Smooth muscle cell (in vitro differentiated cells): ENCODE measurements around the gene CARD10. TPM values are rescaled to one million over a fixed set of nuclear protein-coding genes. Genes with fewer than 3 reads are reported as not detected.

ENCODE experiments used
- DNase-seq: peaks from one replicate; lab custom pipeline; 2025; ENCODE audit not compliant: unreplicated experiment; lab: John Stamatoyannopoulos, UW
- H2AFZ ChIP-seq: fragments of 200-600 bp; sonication (generic); 2 replicates; pipeline ENCODE4 v1.6.0; 2016; ENCODE audit warnings: antibody characterized with exemption, low read depth, mild to moderate bottlenecking
- H3F3A ChIP-seq: fragments of 200-600 bp; sonication (generic); 2 replicates; pipeline ENCODE4 v1.6.0; 2017; ENCODE audit warnings: antibody characterized with exemption, low read depth
- H3K27ac ChIP-seq: fragments of 200-600 bp; sonication (generic); 2 replicates; pipeline ENCODE4 v1.5.1; 2016; ENCODE audit warnings: low read depth, mild to moderate bottlenecking
- H3K27me3 ChIP-seq: fragments of 200-600 bp; sonication (generic); 2 replicates; pipeline ENCODE4 v1.6.1; 2016; ENCODE audit warnings: low read depth, mild to moderate bottlenecking
- H3K36me3 ChIP-seq: fragments of 200-600 bp; sonication (generic); 2 replicates; pipeline ENCODE4 v1.5.1; 2016; ENCODE audit warnings: low read depth
- H3K4me1 ChIP-seq: fragments of 200-600 bp; sonication (generic); 2 replicates; pipeline ENCODE4 v1.5.1; 2016; ENCODE audit warnings: low read depth
- H3K4me2 ChIP-seq: fragments of 200-600 bp; sonication (generic); 2 replicates; pipeline ENCODE4 v1.6.0; 2016; ENCODE audit warnings: mild to moderate bottlenecking
- H3K4me3 ChIP-seq: fragments of 200-600 bp; sonication (generic); 2 replicates; pipeline ENCODE4 v1.5.1; 2016; ENCODE audit warnings: mild to moderate bottlenecking
- H3K79me2 ChIP-seq: fragments of 200-600 bp; sonication (generic); 2 replicates; pipeline ENCODE4 v1.6.0; 2016; ENCODE audit warnings: low read depth, mild to moderate bottlenecking
- H3K9ac ChIP-seq: fragments of 200-600 bp; sonication (generic); 2 replicates; pipeline ENCODE4 v1.6.0; 2016; ENCODE audit warnings: low read depth
- H3K9me3 ChIP-seq: fragments of 200-600 bp; sonication (generic); replicated peaks from 2 replicates; pipeline ENCODE4 v1.5.1; 2016; ENCODE audit warnings: low read depth
- H4K20me1 ChIP-seq: fragments of 200-600 bp; sonication (generic); 2 replicates; pipeline ENCODE4 v1.6.0; 2016; ENCODE audit warnings: low read depth
- WGBS: methylation state at CpG from one replicate; pipeline ENCODE4 v1.1.7; 2016; ENCODE audit warnings: low lambda C conversion rate; 5-methylcytosine and 5-hydroxymethylcytosine counted together
- polyA plus RNA-seq: library from polyadenylated mRNA; unstranded; fragments of >200 nt; fragmentation: Nextera tagmentation; extraction: Ambion mirVana; gene quantifications from 2 replicates; pipeline ENCODE4 v1.2.1, GENCODE V29; 2016
- total RNA-seq: library from RNA; depleted of rRNA; stranded (reverse); fragments of >200 nt; gene quantifications from 2 replicates; pipeline ENCODE4 v1.2.3, GENCODE V29; 2014
- TF ChIP-seq, protein P1 (sequence below): fragments of 200-600 bp; sonication (generic); IDR thresholded peaks from 2 replicates; pipeline ENCODE4 v1.5.1; 2017; ENCODE audit warnings: borderline replicate concordance, mild to moderate bottlenecking, antibody characterized with exemption; ENCODE audit not compliant: insufficient read depth, poor library complexity, severe bottlenecking

Gene CARD10, protein sequence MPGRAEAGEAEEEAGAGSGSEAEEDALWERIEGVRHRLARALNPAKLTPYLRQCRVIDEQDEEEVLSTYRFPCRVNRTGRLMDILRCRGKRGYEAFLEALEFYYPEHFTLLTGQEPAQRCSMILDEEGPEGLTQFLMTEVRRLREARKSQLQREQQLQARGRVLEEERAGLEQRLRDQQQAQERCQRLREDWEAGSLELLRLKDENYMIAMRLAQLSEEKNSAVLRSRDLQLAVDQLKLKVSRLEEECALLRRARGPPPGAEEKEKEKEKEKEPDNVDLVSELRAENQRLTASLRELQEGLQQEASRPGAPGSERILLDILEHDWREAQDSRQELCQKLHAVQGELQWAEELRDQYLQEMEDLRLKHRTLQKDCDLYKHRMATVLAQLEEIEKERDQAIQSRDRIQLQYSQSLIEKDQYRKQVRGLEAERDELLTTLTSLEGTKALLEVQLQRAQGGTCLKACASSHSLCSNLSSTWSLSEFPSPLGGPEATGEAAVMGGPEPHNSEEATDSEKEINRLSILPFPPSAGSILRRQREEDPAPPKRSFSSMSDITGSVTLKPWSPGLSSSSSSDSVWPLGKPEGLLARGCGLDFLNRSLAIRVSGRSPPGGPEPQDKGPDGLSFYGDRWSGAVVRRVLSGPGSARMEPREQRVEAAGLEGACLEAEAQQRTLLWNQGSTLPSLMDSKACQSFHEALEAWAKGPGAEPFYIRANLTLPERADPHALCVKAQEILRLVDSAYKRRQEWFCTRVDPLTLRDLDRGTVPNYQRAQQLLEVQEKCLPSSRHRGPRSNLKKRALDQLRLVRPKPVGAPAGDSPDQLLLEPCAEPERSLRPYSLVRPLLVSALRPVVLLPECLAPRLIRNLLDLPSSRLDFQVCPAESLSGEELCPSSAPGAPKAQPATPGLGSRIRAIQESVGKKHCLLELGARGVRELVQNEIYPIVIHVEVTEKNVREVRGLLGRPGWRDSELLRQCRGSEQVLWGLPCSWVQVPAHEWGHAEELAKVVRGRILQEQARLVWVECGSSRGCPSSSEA
- total RNA-seq (3.7 and 6.0 TPM in 2 replicates), polyA plus RNA-seq (2.3 and 5.4 TPM in 2 replicates)

- Histone ChIP-seq H3K9ac (peak within 1 kb of the TSS; percentile 57), H3K4me2 (peak within 1 kb of the TSS; percentile 98), H3K79me2 (no peaks in the 10 kb centered on the region), H3K9me3 (no peaks in the 10 kb centered on the region), H4K20me1 (no peaks in the 10 kb centered on the region), H3K4me1 (peaks cover under 1% of the 10 kb centered on the region), H3F3A (peaks cover 6% of the 10 kb centered on the region), H2AFZ (peak within 1 kb of the TSS; percentile 90), H3K4me3 (peak within 1 kb of the TSS; percentile 65), H3K27ac (no peak within 1 kb of the TSS), H3K27me3 (no peaks in the 10 kb centered on the region), H3K36me3 (no peaks in the 10 kb centered on the region)
- TF ChIP-seq, protein P1, sequence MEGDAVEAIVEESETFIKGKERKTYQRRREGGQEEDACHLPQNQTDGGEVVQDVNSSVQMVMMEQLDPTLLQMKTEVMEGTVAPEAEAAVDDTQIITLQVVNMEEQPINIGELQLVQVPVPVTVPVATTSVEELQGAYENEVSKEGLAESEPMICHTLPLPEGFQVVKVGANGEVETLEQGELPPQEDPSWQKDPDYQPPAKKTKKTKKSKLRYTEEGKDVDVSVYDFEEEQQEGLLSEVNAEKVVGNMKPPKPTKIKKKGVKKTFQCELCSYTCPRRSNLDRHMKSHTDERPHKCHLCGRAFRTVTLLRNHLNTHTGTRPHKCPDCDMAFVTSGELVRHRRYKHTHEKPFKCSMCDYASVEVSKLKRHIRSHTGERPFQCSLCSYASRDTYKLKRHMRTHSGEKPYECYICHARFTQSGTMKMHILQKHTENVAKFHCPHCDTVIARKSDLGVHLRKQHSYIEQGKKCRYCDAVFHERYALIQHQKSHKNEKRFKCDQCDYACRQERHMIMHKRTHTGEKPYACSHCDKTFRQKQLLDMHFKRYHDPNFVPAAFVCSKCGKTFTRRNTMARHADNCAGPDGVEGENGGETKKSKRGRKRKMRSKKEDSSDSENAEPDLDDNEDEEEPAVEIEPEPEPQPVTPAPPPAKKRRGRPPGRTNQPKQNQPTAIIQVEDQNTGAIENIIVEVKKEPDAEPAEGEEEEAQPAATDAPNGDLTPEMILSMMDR: no peak
- DNase-seq: no peak
- WGBS: 15% methylated on average over 27 of the region's 99 CpGs
These were observed at the start of gene CARD10 for GRCh38 chr22:37519268-37520195. TSS of gene CARD10 (minus strand) at chr22:37519415. CDS start at chr22:37519200, 215 bp downstream.

DNA sequence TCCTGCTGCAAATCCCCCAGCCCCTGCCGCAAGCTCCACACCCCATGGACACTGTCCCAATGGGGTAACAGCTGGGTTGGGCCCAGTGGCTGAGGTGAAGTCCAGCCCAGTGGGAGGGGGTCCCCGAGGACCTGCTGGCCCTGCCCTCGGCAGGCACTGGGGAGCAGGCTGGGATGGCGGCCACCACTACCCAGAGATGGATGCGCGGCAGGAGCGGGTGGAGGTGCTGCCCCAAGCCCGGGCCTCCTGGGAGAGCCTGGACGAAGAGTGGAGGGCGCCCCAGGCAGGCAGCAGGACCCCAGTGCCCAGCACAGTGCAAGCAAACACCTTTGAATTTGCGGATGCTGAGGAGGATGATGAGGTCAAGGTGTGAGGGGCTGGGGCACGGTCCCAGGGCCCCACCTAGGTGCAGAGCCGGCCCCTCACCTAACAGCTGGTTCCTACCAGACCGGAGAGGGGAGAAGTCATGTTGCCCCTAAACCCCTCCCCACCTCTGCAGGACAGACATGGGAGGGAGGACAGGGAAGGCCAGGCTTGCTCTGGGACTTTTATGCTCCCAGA, 49.3 kb upstream of the CARD10 start:
- whole genome bisulfite sequencing: 95% methylated on average over 14 of the region's 14 CpGs
- Histone ChIP-seq H2AFZ (no peak overlapping the region), H3K79me2 (peaks cover 57% of the 10 kb centered on the region), H3K4me3 (no peak overlapping the region), H4K20me1 (peaks cover 96% of the 10 kb centered on the region), H3K9me3 (no peaks in the 10 kb centered on the region), H3K27me3 (no peaks in the 10 kb centered on the region), H3K4me2 (no peak overlapping the region), H3K9ac (no peak overlapping the region), H3F3A (peaks cover 12% of the 10 kb centered on the region), H3K27ac (no peak overlapping the region), H3K4me1 (peaks cover 7% of the 10 kb centered on the region), H3K36me3 (no peaks in the 10 kb centered on the region)
- TF ChIP-seq, protein P1: no peak
- DNase-seq: no peak

DNA sequence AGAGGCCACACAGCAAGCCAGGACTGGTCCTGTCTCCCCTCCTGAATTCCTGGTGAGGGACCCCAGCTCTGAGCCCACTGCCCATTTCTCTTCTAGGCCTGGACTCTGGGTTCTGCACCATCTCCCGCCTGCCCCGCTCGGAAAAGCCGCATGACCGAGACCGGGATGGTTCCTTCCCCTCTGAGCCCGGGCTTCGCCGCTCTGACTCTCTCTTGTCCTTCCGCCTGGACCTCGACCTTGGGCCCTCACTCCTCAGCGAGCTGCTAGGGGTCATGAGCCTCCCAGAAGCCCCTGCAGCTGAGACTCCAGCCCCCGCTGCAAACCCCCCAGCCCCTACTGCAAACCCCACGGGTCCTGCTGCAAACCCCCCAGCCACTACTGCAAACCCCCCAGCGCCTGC, 48.8 kb upstream of the CARD10 start:
- Histone ChIP-seq H2AFZ (no peak overlapping the region), H3K27me3 (no peaks in the 10 kb centered on the region), H3K36me3 (no peaks in the 10 kb centered on the region), H3K4me2 (no peak overlapping the region), H3K27ac (no peak overlapping the region), H3K4me1 (peaks cover 8% of the 10 kb centered on the region), H3K79me2 (peaks cover 62% of the 10 kb centered on the region), H3K9me3 (no peaks in the 10 kb centered on the region), H3K4me3 (no peak overlapping the region), H3K9ac (no peak overlapping the region), H3F3A (peaks cover 12% of the 10 kb centered on the region), H4K20me1 (peaks cover 96% of the 10 kb centered on the region)
- DNase-seq: no peak
- WGBS: 98% methylated on average over 14 of the region's 15 CpGs
- TF ChIP-seq, protein P1: no peak
